GM12874 (cell line): ENCODE measurements around the gene RPF1.

Experiments
- TF ChIP-seq, protein P1 (sequence below): IDR thresholded peaks from 2 replicates; pipeline ENCODE4 v1.5.1; 2011; ENCODE audit warnings: low read depth, mild to moderate bottlenecking, control low read depth, low read length, moderate library complexity; ENCODE audit not compliant: insufficient read depth

Gene RPF1

DNA sequence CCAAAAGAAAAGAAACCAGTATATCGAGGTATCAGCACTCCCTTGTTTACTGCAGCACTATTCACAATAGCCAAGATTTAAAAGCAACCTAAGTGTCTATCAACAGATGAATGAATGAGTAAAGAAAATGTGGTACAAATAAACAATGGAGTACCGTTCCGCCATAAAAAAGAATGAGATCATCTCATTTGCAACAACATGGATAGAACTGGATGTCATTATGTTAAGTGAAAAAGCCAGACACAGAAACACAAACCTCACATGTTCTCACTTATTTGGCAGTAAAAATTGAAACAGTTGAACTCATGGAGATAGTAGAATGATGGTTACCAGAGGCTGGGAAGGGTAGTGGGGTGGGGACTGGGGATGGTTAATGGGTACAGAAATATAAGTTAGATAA is 31.6 kb downstream of the RPF1 start:
- TF ChIP-seq, protein P1, sequence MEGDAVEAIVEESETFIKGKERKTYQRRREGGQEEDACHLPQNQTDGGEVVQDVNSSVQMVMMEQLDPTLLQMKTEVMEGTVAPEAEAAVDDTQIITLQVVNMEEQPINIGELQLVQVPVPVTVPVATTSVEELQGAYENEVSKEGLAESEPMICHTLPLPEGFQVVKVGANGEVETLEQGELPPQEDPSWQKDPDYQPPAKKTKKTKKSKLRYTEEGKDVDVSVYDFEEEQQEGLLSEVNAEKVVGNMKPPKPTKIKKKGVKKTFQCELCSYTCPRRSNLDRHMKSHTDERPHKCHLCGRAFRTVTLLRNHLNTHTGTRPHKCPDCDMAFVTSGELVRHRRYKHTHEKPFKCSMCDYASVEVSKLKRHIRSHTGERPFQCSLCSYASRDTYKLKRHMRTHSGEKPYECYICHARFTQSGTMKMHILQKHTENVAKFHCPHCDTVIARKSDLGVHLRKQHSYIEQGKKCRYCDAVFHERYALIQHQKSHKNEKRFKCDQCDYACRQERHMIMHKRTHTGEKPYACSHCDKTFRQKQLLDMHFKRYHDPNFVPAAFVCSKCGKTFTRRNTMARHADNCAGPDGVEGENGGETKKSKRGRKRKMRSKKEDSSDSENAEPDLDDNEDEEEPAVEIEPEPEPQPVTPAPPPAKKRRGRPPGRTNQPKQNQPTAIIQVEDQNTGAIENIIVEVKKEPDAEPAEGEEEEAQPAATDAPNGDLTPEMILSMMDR, result no peak

DNA sequence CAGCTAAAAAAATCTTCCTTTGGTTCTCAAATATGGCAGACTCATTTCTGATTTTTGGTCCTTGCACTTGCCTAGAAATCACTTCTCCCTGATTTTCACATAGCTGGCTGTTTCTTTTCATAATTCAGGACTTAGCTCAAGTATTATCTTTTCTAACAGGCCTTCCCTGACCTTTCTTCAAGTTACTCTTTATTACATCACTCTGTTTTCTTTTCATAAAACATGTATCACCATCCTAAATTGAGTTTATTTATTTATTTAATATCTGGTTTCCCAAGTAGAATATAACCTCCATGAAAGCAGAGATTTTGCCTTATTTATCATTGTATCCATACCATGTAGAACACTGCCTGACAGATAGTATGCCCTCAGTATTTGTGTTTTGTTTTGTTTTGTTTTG is 45.5 kb downstream of the RPF1 start:
- TF ChIP-seq, protein P1, result no peak

DNA sequence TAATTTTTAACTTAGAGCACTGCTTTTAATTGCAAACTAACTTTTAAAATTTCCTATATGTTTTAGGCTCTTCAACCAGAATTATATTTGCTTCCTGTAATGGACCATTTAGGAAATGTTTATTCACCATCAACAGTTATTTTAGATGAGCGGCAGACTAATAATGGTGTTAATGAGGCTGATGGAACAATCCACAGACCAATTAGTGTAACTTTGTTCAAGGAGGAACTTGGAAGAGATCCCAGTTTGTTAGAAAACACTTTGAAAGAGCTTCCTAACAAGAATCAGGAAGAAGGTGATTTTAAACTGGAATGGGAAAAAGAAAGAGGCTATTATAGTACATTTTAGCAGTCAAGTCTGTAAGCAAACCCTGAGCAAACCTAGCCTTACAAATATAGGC is 46.7 kb downstream of the RPF1 start:
- TF ChIP-seq, protein P1, result no peak

DNA sequence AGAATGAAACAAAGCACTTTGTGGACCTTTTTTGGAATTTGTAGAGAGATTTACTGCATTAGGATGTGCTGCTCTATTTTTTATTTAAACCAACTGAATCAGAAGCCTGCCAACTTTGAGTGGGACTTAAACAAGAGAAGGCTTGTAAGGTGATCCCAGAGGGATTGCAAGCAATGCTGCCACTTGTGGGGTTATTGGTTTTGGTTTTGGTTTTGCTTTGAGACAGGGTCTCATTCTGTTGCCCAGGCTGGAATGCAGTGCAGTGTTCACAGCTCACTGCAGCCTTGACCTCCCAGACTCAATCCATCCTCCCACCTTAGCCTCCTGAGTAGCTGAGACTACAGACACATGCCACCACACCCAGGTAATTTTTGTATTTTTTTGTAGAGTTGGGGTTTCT is 59.5 kb downstream of the RPF1 start:
- TF ChIP-seq, protein P1, result no peak

DNA sequence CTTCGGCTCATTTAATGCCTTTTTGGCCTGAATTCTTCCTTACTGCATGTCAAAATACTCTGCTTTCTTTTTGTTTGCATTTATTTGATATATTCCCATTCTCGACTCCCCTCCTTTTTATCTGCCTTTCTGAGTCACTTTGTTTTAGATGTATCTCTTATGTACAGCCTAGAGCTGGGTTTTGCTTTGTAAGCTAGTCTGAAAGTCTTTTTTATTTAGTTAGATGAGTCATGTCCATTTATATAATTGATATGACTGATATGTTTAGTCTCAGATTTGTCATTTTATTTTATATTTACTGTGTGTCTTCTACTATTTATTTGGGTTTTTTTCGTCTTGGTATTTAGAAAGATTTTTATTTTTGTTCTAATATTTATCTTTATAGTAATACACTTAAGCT is 60.9 kb downstream of the RPF1 start:
- TF ChIP-seq, protein P1, result no peak

DNA sequence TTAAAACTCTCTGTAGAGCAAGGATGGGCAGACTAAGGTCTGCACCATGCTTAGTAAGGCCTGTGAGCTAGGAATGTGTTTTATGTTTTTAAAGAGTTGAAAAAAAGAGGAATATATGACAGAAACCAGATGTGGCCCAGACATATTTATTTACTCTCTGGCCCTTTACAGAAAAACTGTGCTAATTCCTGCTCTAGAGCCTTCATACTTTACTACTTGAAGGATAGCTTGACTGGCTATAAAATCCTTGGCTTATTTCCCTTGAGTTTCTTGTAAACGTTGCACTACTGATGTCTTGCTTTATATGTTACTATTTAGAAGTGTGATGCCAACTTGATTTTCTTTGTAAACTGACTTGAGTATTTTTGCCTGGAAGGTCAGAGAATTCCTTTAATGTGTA is 61.7 kb downstream of the RPF1 start:
- TF ChIP-seq, protein P1, result no peak

DNA sequence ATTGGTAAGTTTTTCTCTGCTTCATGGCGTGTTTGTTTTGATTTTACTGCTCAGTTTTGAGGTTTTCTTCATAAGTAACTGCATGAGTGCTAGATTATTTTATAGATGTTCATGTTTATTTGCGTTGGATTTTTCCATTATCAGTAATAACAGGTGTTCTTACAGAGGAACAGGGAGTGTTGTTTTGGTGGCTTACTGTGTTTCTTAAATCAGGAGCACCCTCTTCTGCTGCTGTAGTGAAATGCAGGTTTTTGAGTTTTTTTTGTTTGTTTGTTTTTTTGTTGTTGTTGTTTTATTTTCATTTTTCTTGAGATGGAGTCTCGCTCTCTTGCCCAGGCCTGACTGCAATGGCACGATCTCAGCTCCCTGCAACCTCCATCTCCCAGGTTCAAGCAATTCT is 62.6 kb downstream of the RPF1 start:
- TF ChIP-seq, protein P1, result 0 out of 2 replicates have a peak, but pooled peaks have one; percentile 11
